ENCODE measurements around the gene TMPRSS7. TPM values are rescaled to one million over a fixed set of nuclear protein-coding genes. Genes with fewer than 3 reads are reported as not detected.

TMPRSS7 gene
- total and polyA plus RNA-seq, 10 donors, result not detected

GRCh38 chr3:112013058-112013783, 21.3 kb upstream of the TMPRSS7 start:
- Histone ChIP-seq H3K27ac (peak overlapping the region in 2 of 8 donors; percentile 7 to 19), H3K36me3 (no peaks in the 10 kb centered on the region), H3K4me3 (peak overlapping the region in 1 of 8 donors; percentile 37), H3K27me3 (replicated peaks in 1 of 7) (no peaks in the 10 kb centered on the region), H3K4me1 (peaks cover 0 to 18% (median 12%) of the 10 kb centered on the region in 6 donors), H3K9me3 (no peaks in the 10 kb centered on the region)
- 38 to 46% (median 39%) methylated on average over 19 of the region's 19 CpGs for WGBS, 5 donors
- intact Hi-C loops (cut with DNase I; ENCODE audit: low total_unique reads), result no loop called here
- TF ChIP-seq POLR2A (IDR thresholded peaks at IDR 0.05), result no peak
- TF ChIP-seq, protein P1, sequence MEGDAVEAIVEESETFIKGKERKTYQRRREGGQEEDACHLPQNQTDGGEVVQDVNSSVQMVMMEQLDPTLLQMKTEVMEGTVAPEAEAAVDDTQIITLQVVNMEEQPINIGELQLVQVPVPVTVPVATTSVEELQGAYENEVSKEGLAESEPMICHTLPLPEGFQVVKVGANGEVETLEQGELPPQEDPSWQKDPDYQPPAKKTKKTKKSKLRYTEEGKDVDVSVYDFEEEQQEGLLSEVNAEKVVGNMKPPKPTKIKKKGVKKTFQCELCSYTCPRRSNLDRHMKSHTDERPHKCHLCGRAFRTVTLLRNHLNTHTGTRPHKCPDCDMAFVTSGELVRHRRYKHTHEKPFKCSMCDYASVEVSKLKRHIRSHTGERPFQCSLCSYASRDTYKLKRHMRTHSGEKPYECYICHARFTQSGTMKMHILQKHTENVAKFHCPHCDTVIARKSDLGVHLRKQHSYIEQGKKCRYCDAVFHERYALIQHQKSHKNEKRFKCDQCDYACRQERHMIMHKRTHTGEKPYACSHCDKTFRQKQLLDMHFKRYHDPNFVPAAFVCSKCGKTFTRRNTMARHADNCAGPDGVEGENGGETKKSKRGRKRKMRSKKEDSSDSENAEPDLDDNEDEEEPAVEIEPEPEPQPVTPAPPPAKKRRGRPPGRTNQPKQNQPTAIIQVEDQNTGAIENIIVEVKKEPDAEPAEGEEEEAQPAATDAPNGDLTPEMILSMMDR (IDR thresholded peaks at IDR 0.05 in 8 of 11, conservative IDR thresholded peaks at IDR 0.05 in 3 of 11), result peak; percentile 33 to 79 (median 67)
- DNase-seq, result peak; percentile 83

DNA sequence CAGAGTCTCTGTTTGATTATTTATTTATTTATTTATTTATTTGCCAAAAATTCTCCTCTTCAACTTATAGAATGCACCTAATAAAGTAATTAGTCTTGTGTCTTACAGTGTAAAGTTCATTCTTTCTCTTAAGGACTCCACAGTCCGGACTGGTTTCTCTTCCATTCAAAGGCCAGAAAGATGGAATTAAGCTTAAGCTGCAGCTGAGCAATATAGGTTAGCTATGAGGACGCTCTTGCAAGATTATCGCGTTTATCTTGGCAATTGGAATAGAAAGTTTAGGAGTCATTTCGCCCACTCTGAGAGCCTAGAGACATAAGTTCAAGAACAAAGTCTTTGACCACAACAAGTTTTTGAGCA, 20.8 kb upstream of the TMPRSS7 start:
- Histone ChIP-seq H3K4me1 (peaks cover 0 to 18% (median 12%) of the 10 kb centered on the region in 6 donors), H3K36me3 (no peaks in the 10 kb centered on the region), H3K4me3 (no peak overlapping the region), H3K27me3 (replicated peaks in 1 of 7) (no peaks in the 10 kb centered on the region), H3K27ac (peak overlapping the region in 1 of 8 donors; percentile 19), H3K9me3 (no peaks in the 10 kb centered on the region)
- intact Hi-C loops (cut with DNase I; ENCODE audit: low total_unique reads), result no loop called here
- no peak for DNase-seq
- 67 to 79% (median 69%) methylated on average over 5 of the region's 5 CpGs for WGBS, 5 donors
- TF ChIP-seq POLR2A (IDR thresholded peaks at IDR 0.05), result no peak
- TF ChIP-seq, protein P1 (IDR thresholded peaks at IDR 0.05 in 8 of 11, conservative IDR thresholded peaks at IDR 0.05 in 3 of 11), result peak in 2 of 11 experiments; percentile 0 to 3

- TF ChIP-seq POLR2A (IDR thresholded peaks at IDR 0.05) (no peak), POLR2AphosphoS5 (IDR thresholded peaks at IDR 0.05) (no peak)
- TF ChIP-seq, protein P1 (IDR thresholded peaks at IDR 0.05 in 8 of 11, conservative IDR thresholded peaks at IDR 0.05 in 3 of 11), result no peak
- H3K27ac ChIP-seq, result no peak overlapping the region
- H3K9me3 ChIP-seq, result no peaks in the 10 kb centered on the region
- intact Hi-C loops (cut with DNase I; ENCODE audit: low total_unique reads), result no loop called here
- DNase-seq, result no peak
- no peaks in the 10 kb centered on the region for H3K27me3 ChIP-seq (replicated peaks in 1 of 7)
- H3K4me3 ChIP-seq, result no peak overlapping the region
- no peaks in the 10 kb centered on the region for H3K36me3 ChIP-seq
- H3K4me1 ChIP-seq, result peaks cover 0 to 18% (median 12%) of the 10 kb centered on the region in 6 donors
These were observed 17.4 kb upstream of the TMPRSS7 start for GRCh38 chr3:112017091-112017490.

- Histone ChIP-seq H3K9me3 (no peaks in the 10 kb centered on the region), H3K4me1 (peaks cover 0 to 3% (median 2%) of the 10 kb centered on the region in 6 donors), H3K27ac (no peak overlapping the region), H3K36me3 (no peaks in the 10 kb centered on the region), H3K4me3 (no peak overlapping the region), H3K27me3 (replicated peaks in 1 of 7) (no peaks in the 10 kb centered on the region)
- TF ChIP-seq POLR2A (IDR thresholded peaks at IDR 0.05), result no peak
- TF ChIP-seq, protein P1 (IDR thresholded peaks at IDR 0.05 in 8 of 11, conservative IDR thresholded peaks at IDR 0.05 in 3 of 11), result no peak
- no peak for TF ChIP-seq POLR2AphosphoS5 (IDR thresholded peaks at IDR 0.05)
- DNase-seq, result no peak
- 95 to 100% (median 97%) methylated on average over 4 of the region's 4 CpGs for WGBS, 5 donors
- intact Hi-C loops (cut with DNase I; ENCODE audit: low total_unique reads), result no loop called here
These were observed 15.8 kb upstream of the TMPRSS7 start for GRCh38 chr3:112018712-112019111.
